Loucy (cell line): Measurements from ENCODE around the gene LTBP1.

Experiments
- H2AFZ ChIP-seq: fragments of 200-600 bp; sonication (generic); 2 replicates; pipeline ENCODE4 v1.6.0; 2016; ENCODE audit warnings: antibody characterized with exemption, mild to moderate bottlenecking, low read length, moderate library complexity
- H3F3A ChIP-seq: fragments of 200-600 bp; 2 replicates; pipeline ENCODE4 v1.6.0; 2016; ENCODE audit warnings: antibody characterized with exemption, low read depth, mild to moderate bottlenecking
- H3K27me3 ChIP-seq: fragments of 200-600 bp; sonication (generic); 2 replicates; pipeline ENCODE4 v1.6.1; 2014; ENCODE audit warnings: low read length, mild to moderate bottlenecking; ENCODE audit not compliant: insufficient read depth, poor library complexity, severe bottlenecking
- H3K36me3 ChIP-seq: fragments of 200-600 bp; sonication (generic); 2 replicates; pipeline ENCODE4 v1.6.1; 2016; ENCODE audit warnings: low read length; ENCODE audit not compliant: insufficient read depth
- H3K4me1 ChIP-seq: fragments of 200-600 bp; sonication (generic); 2 replicates; pipeline ENCODE4 v1.5.1; 2014; ENCODE audit warnings: low read length, mild to moderate bottlenecking; ENCODE audit not compliant: insufficient read depth, poor library complexity, severe bottlenecking
- H3K4me2 ChIP-seq: fragments of 200-600 bp; sonication (generic); 2 replicates; pipeline ENCODE4 v1.6.0; 2014; ENCODE audit warnings: antibody characterized with exemption, low read length, low read depth, mild to moderate bottlenecking; ENCODE audit not compliant: poor library complexity, severe bottlenecking
- H3K4me3 ChIP-seq: fragments of 200-600 bp; sonication (generic); 2 replicates; pipeline ENCODE4 v1.5.1; 2014; ENCODE audit warnings: low read length, mild to moderate bottlenecking, mixed read lengths; ENCODE audit not compliant: poor library complexity, severe bottlenecking
- H3K79me2 ChIP-seq: fragments of 200-600 bp; sonication (generic); 2 replicates; pipeline ENCODE4 v1.6.1; 2014; ENCODE audit warnings: low read length; ENCODE audit not compliant: insufficient read depth
- H3K9ac ChIP-seq: fragments of 200-600 bp; sonication (generic); 2 replicates; pipeline ENCODE4 v1.6.0; 2014; ENCODE audit warnings: mild to moderate bottlenecking, low read depth, low read length, moderate library complexity; ENCODE audit not compliant: poor library complexity, severe bottlenecking
- H3K9me2 ChIP-seq: fragments of 200-600 bp; sonication (generic); replicated peaks from 2 replicates; pipeline ENCODE4 v1.6.1; 2016; ENCODE audit warnings: low read depth, low read length, mixed read lengths
- H3K9me3 ChIP-seq: fragments of 200-600 bp; sonication (generic); 2 replicates; pipeline ENCODE4 v1.6.1; 2014; ENCODE audit warnings: mild to moderate bottlenecking, antibody characterized with exemption, low read length, low read depth; ENCODE audit not compliant: insufficient read depth
- H4K20me1 ChIP-seq: fragments of 200-600 bp; sonication (generic); 2 replicates; pipeline ENCODE4 v1.6.0; 2014; ENCODE audit warnings: antibody characterized with exemption, low read length, mild to moderate bottlenecking; ENCODE audit not compliant: insufficient read depth, poor library complexity, severe bottlenecking
- EZH2phosphoT487 ChIP-seq: fragments of 200-600 bp; IDR thresholded peaks from 2 replicates; pipeline ENCODE4 v1.6.1; 2018; ENCODE audit warnings: antibody characterized with exemption, mild to moderate bottlenecking, moderate library complexity, borderline replicate concordance
- TF ChIP-seq, protein P1 (sequence below): fragments of 200-600 bp; sonication (generic); conservative IDR thresholded peaks from 2 replicates; pipeline ENCODE4 v1.5.1; 2014; ENCODE audit warnings: mild to moderate bottlenecking, antibody characterized with exemption, low read length

Gene LTBP1

DNA sequence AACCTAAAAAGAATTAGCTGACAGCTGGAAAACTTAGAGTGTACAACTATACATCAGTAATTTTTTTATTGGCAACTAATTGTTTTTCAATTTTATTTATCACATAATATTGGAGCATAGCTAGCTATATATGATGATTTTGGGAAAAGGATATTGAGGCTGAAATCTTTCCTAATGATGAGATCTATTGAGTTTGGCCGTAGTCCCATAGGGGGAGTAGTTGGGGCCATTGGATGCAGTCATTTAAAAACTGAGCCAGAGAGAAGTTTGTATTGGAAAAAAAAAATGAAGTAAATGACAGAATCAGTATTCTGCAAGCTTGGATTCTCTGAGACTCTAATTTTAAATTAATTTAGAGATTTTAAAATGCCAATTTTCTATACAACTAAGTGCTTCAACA, 179.8 kb downstream of the LTBP1 start:
- TF ChIP-seq, protein P1, sequence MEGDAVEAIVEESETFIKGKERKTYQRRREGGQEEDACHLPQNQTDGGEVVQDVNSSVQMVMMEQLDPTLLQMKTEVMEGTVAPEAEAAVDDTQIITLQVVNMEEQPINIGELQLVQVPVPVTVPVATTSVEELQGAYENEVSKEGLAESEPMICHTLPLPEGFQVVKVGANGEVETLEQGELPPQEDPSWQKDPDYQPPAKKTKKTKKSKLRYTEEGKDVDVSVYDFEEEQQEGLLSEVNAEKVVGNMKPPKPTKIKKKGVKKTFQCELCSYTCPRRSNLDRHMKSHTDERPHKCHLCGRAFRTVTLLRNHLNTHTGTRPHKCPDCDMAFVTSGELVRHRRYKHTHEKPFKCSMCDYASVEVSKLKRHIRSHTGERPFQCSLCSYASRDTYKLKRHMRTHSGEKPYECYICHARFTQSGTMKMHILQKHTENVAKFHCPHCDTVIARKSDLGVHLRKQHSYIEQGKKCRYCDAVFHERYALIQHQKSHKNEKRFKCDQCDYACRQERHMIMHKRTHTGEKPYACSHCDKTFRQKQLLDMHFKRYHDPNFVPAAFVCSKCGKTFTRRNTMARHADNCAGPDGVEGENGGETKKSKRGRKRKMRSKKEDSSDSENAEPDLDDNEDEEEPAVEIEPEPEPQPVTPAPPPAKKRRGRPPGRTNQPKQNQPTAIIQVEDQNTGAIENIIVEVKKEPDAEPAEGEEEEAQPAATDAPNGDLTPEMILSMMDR, result peak; percentile 45
- TF ChIP-seq EZH2phosphoT487, result no peak
- Histone ChIP-seq H3K4me2 (no peak overlapping the region), H3K9me3 (no peaks in the 10 kb centered on the region), H3K9ac (no peak overlapping the region), H3K36me3 (no peaks in the 10 kb centered on the region), H3K4me1 (peaks cover 33% of the 10 kb centered on the region), H4K20me1 (no peaks in the 10 kb centered on the region), H3K4me3 (no peak overlapping the region), H3K9me2 (no peaks in the 10 kb centered on the region), H3K27me3 (no peaks in the 10 kb centered on the region), H2AFZ (no peak overlapping the region), H3F3A (peaks cover 7% of the 10 kb centered on the region; the same call in 1 of the 2 replicates), H3K79me2 (no peaks in the 10 kb centered on the region)

DNA sequence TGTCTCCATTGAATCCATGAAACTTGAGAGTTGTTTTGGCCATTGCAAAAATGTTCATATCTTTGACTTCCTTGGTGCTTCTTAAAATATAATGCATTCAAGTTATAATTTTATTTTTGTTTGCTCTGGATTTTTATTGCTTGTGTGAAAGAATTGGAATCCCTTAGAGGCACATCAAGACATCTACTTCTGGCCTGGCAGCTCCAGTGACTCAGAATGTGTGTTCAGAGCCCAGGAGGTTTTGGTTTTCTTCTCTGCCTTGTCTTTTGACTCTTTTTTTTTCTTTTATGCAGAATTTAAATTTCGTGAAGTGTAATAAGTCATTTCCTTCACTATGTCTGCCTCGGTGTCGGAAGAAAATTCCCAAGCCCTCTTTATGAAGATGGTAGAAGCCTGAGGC, 180.2 kb downstream of the LTBP1 start:
- no peaks in the 10 kb centered on the region for H3K9me2 ChIP-seq
- H3K9ac ChIP-seq, result no peak overlapping the region
- no peaks in the 10 kb centered on the region for H3K27me3 ChIP-seq
- H3K4me3 ChIP-seq, result no peak overlapping the region
- no peak for TF ChIP-seq EZH2phosphoT487
- TF ChIP-seq, protein P1, result no peak
- peaks cover 29% of the 10 kb centered on the region for H3K4me1 ChIP-seq
- no peaks in the 10 kb centered on the region for H4K20me1 ChIP-seq
- H3K4me2 ChIP-seq, result no peak overlapping the region
- no peaks in the 10 kb centered on the region for H3K36me3 ChIP-seq
- H3F3A ChIP-seq, result peaks cover 7% of the 10 kb centered on the region; the same call in 1 of the 2 replicates
- no peaks in the 10 kb centered on the region for H3K9me3 ChIP-seq
- H3K79me2 ChIP-seq, result no peaks in the 10 kb centered on the region
- H2AFZ ChIP-seq, result no peak overlapping the region

DNA sequence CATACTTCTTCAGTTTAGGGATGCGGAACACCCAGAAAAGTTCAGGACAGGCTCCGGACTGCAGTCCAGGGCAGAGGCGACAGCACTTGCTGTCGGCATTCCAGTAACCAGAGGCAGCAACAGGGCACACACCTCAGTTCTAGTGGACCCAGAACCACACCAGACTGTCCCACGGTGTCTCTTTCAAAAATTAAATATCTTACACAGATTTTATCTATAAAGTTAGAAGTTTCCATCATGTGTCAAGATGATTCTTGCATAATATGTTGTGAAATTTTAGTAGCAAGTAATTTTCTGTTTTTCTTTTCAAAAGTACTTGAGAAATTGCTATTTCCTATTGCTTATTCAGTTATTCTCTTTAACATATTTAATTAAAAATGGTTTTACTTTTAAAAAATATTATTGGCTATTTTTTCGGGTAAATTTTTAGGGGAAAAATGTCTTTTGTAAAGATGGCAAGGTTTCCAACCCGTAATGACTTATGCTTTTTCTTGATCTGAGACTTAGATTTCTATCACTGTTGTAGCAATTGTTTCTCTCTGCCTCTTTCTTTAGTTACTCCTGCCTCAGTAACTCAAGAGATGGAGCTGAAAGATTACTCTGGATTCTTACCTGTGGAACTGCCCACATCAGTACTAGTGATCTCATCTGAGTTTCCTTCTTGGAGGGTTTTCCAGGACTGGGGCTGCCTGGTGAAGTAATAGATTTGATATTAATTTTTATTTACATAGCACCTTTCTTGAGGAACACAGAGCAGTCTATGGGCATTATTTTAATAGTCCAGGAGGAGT, 182.7 kb downstream of the LTBP1 start:
- no peak overlapping the region for H2AFZ ChIP-seq
- H4K20me1 ChIP-seq, result no peaks in the 10 kb centered on the region
- H3K4me3 ChIP-seq, result no peak overlapping the region
- H3K4me1 ChIP-seq, result peaks cover 8% of the 10 kb centered on the region
- no peaks in the 10 kb centered on the region for H3K36me3 ChIP-seq
- no peaks in the 10 kb centered on the region for H3K9me3 ChIP-seq
- no peak overlapping the region for H3K4me2 ChIP-seq
- no peaks in the 10 kb centered on the region for H3F3A ChIP-seq
- H3K79me2 ChIP-seq, result no peaks in the 10 kb centered on the region
- no peak overlapping the region for H3K9ac ChIP-seq
- TF ChIP-seq, protein P1, result no peak
- no peak for TF ChIP-seq EZH2phosphoT487
- H3K27me3 ChIP-seq, result no peaks in the 10 kb centered on the region
- no peaks in the 10 kb centered on the region for H3K9me2 ChIP-seq
